Endometrium (tissue), 2 donors: ENCODE measurements around the gene AMPD1.

Experiments
- FAIRE-seq: peaks from 2 replicates; lab custom pipeline; 2012; peaks lifted over from hg19 to GRCh38; lab: Jason Lieb, UNC
- donor health status: control.
- donor health status: control.

AMPD1 gene

GRCh38 chr1:114695430-114696058, at the start of gene AMPD1:
Gene AMPD1, minus strand, starts transcription at chr1:114695546. Its CDS starts 75 bp downstream, at chr1:114695471.
- no peak for FAIRE-seq

- FAIRE-seq: no peak
These were observed 46.8 kb upstream of the AMPD1 start for GRCh38 chr1:114741963-114742746.

GRCh38 chr1:114740331-114740730, 45.0 kb upstream of the AMPD1 start:
- no peak for FAIRE-seq

- FAIRE-seq: no peak
These were observed 42.0 kb upstream of the AMPD1 start for GRCh38 chr1:114737314-114737849.

GRCh38 chr1:114735479-114735878, 40.1 kb upstream of the AMPD1 start:
- no peak for FAIRE-seq

GRCh38 chr1:114729782-114730181, 34.4 kb upstream of the AMPD1 start:
- FAIRE-seq: no peak

GRCh38 chr1:114728553-114728952, 33.2 kb upstream of the AMPD1 start:
- FAIRE-seq: no peak

GRCh38 chr1:114725230-114725629, 29.9 kb upstream of the AMPD1 start:
- FAIRE-seq: no peak

GRCh38 chr1:114723915-114724314, 28.6 kb upstream of the AMPD1 start:
- no peak for FAIRE-seq

GRCh38 chr1:114723457-114723856, 28.1 kb upstream of the AMPD1 start:
- FAIRE-seq: no peak

- no peak for FAIRE-seq
These were observed 25.1 kb upstream of the AMPD1 start for GRCh38 chr1:114720492-114720891.

- no peak for FAIRE-seq
These were observed 24.1 kb upstream of the AMPD1 start for GRCh38 chr1:114719424-114719787.

GRCh38 chr1:114718661-114719423, 23.5 kb upstream of the AMPD1 start:
- no peak for FAIRE-seq

- peak; percentile 53 for FAIRE-seq
These were observed 21.2 kb upstream of the AMPD1 start, which contains the start of gene NRAS for GRCh38 chr1:114716304-114717170. Gene NRAS, minus strand, starts transcription at chr1:114716771. Its CDS starts 611 bp downstream, at chr1:114716160.

- FAIRE-seq: no peak
These were observed 20.6 kb upstream of the AMPD1 start for GRCh38 chr1:114715952-114716303.

GRCh38 chr1:114712977-114713376, 17.6 kb upstream of the AMPD1 start:
- FAIRE-seq: no peak

GRCh38 chr1:114710360-114710759, 15.0 kb upstream of the AMPD1 start:
- no peak for FAIRE-seq

- FAIRE-seq: no peak
These were observed 12.3 kb upstream of the AMPD1 start for GRCh38 chr1:114707604-114708003.

- FAIRE-seq: no peak
These were observed 7.9 kb upstream of the AMPD1 start for GRCh38 chr1:114703242-114703641.

GRCh38 chr1:114702737-114703136, 7.4 kb upstream of the AMPD1 start:
- no peak for FAIRE-seq

GRCh38 chr1:114701931-114702330, 6.6 kb upstream of the AMPD1 start:
- FAIRE-seq: no peak
